Stimulated activated CD4-positive, alpha-beta T cell treated with anti-CD3 and anti-CD28 coated beads, Interleukin-2, amount 100 ng/mL, for 24 hours (primary cell): Measurements from ENCODE around the gene FAM180A.
"Not testable (repeated sequence)": the region's sequence is repeated elsewhere in the genome, so short reads cannot be mapped to it uniquely, and the experiment has no call there.

Experiments
- DNase-seq, 2 donors: peaks; one replicate each; pipeline ENCODE4 v3.0.0-alpha.2; 2020

The FAM180A gene

GRCh38 chr7:135770139-135770710 lies 21.6 kb upstream of the FAM180A start:
- no peak for DNase-seq

- no peak for DNase-seq
These were observed 20.6 kb upstream of the FAM180A start for GRCh38 chr7:135769005-135769802.

GRCh38 chr7:135768467-135768866 lies 19.9 kb upstream of the FAM180A start:
- no peak for DNase-seq

GRCh38 chr7:135768064-135768463 lies 19.5 kb upstream of the FAM180A start:
- DNase-seq, result no peak

- DNase-seq, result no peak
These were observed 14.6 kb upstream of the FAM180A start for GRCh38 chr7:135763261-135763660.

GRCh38 chr7:135761751-135762488 lies 13.3 kb upstream of the FAM180A start:
- DNase-seq, result no peak

- DNase-seq, result no peak
These were observed 10.9 kb upstream of the FAM180A start for GRCh38 chr7:135759532-135759931.

- no peak for DNase-seq
These were observed 9.9 kb upstream of the FAM180A start for GRCh38 chr7:135758531-135758932.

GRCh38 chr7:135757719-135758411 lies 9.3 kb upstream of the FAM180A start:
- no peak for DNase-seq

GRCh38 chr7:135756191-135756590 lies 7.6 kb upstream of the FAM180A start:
- DNase-seq, result no peak

GRCh38 chr7:135755351-135755753 lies 6.7 kb upstream of the FAM180A start:
- no peak for DNase-seq

GRCh38 chr7:135753616-135754413 lies 5.2 kb upstream of the FAM180A start:
- DNase-seq, result no peak

GRCh38 chr7:135747366-135747765 lies 1.2 kb downstream of the FAM180A start:
- no peak for DNase-seq

- DNase-seq, result no peak
These were observed 2.8 kb downstream of the FAM180A start for GRCh38 chr7:135745703-135746312.

GRCh38 chr7:135744938-135745702 lies 3.5 kb downstream of the FAM180A start:
- DNase-seq, result no peak

GRCh38 chr7:135743907-135744731 lies 4.5 kb downstream of the FAM180A start:
- no peak for DNase-seq

- no peak for DNase-seq
These were observed 6.2 kb downstream of the FAM180A start for GRCh38 chr7:135742371-135742770.

- no peak for DNase-seq
These were observed 6.7 kb downstream of the FAM180A start for GRCh38 chr7:135741905-135742304.

GRCh38 chr7:135740889-135741288 lies 7.7 kb downstream of the FAM180A start:
- DNase-seq, result no peak

GRCh38 chr7:135737306-135737647 lies 11.3 kb downstream of the FAM180A start:
- DNase-seq, result not testable (repeated sequence)
